Measurements from ENCODE around the gene PHLDA2.

The PHLDA2 gene, protein sequence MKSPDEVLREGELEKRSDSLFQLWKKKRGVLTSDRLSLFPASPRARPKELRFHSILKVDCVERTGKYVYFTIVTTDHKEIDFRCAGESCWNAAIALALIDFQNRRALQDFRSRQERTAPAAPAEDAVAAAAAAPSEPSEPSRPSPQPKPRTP

DNA sequence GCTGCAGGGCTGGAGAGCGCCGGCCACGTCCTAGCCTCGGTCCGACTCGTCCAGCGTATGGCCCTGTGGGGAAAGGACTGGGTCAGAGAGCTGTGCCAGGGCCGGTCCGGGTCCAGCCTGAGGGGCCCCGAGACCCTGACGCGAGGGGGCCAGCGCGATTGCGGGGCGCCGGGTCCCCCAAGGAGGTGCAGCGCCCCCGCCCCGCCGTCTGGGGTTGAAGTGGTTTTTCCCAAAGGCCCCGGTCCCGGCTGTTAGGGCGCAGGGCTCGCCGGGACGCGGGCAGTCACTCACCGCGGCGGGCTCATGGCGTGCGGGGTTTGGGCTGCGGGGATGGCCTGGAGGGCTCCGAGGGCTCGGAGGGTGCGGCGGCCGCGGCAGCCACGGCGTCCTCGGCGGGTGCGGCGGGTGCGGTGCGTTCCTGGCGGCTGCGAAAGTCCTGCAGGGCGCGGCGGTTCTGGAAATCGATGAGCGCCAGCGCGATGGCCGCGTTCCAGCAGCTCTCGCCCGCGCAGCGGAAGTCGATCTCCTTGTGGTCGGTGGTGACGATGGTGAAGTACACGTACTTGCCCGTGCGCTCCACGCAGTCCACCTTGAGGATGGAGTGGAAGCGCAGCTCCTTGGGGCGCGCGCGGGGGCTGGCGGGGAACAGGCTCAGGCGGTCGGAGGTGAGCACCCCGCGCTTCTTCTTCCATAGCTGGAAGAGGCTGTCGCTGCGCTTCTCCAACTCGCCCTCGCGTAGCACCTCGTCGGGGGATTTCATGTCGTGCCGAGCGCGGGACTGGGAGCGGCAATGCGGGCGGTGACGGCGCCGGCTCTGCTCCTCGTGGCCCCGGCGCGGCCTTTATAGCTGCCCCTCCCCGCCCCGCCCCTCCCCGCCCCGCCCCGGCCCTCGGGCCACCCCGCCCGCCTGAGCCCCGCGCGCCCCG lies at the start of gene PHLDA2:
Gene PHLDA2, minus strand, starts transcription at position 816 of the 926 bp plus-strand sequence. Its CDS starts 56 bp downstream, at position 760.
- DNase-seq (ENCODE audit: low read depth) = no peak

DNA sequence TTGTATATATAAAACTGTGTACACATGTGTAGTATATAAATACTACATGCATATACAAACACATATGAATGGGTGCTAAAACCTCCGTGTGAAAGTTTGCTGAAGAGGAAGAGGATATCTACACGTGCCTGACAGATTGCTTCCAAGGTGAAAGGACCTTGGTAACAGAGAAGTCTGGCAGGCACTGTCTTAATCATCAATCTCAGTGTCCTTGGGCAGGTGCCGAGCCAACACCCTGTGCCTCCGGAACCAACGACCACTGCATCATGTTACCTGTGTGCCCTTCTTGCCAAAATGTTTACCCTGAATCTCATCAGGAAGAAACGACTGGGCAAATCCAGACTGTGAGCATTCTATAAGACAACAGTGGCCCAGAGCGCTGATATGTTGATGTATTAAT lies 47.9 kb upstream of the PHLDA2 start:
- DNase-seq (ENCODE audit: low read depth) = no peak

DNA sequence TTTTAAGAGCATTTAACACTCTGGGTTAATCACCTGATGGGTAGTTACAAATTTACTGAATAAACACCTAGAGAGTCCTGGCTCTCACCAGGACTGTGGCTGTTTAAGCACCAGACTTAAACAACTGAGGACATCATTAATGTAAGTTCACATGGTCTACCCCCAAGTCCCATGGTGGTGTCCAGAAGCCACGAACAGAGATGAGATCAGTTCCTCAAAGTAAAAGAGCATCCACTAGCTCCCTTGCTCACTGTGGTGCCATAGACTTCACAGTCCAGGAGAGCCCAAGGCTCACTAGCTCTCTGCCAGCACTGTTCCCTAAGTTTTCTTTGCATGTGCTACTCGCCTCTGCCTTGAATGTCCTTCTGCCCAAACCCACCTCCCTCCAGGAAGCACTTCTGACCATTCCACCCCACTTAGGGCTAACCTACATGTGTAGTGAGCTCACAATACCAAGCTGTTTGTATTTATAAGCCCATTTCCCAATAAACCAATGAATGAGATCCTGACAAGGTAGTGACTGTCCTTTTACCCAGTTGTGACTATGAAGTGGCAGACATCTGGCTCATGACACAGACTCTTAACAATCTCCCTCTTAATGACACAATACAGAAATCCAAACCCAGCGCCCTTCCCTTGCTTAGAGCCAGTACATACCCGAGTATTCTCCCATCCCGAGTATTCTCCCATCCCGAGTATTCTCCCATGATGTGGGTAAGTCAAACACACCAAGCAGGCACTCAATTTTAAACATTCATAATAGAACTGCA lies 47.3 kb upstream of the PHLDA2 start:
- no peak for DNase-seq (ENCODE audit: low read depth)

DNA sequence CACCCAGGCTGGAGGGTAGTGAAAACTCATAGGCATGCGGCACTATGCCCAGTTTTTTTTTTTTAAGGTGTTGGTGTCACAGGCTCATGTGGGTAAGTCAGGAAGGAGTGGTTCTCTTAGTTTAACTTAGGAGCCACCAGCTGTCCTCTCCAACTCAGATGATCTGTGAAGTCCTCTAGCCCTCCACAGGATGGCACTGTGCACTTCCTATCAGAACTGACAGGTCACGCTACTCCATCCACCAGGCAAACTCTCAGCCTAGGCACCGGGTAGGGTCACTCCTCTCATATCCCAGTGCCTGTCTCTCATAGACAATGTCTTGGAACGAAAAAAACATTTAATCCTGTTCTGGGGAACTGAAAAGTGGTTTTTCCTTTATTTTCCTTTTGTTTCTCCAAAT lies 46.4 kb upstream of the PHLDA2 start:
- no peak for DNase-seq (ENCODE audit: low read depth)

DNA sequence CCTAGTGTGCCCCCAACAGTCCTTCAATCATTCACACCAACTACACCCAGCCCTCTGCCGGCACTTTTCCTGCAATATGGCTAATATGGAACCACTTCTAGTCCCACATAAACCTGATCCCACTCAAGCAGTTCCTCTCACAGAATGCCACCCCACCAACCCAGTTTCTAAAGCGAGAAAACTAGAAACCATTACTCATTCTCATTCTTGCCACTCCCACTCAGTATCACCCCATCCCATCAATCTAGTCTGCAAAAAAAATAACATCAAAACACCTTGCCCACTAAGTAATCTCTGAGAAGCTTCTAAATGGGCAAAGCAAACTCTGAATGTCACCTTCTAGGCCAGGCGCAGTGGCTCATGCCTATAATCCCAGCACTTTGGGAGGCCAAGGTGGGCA lies 45.1 kb upstream of the PHLDA2 start:
- DNase-seq (ENCODE audit: low read depth) = no peak

DNA sequence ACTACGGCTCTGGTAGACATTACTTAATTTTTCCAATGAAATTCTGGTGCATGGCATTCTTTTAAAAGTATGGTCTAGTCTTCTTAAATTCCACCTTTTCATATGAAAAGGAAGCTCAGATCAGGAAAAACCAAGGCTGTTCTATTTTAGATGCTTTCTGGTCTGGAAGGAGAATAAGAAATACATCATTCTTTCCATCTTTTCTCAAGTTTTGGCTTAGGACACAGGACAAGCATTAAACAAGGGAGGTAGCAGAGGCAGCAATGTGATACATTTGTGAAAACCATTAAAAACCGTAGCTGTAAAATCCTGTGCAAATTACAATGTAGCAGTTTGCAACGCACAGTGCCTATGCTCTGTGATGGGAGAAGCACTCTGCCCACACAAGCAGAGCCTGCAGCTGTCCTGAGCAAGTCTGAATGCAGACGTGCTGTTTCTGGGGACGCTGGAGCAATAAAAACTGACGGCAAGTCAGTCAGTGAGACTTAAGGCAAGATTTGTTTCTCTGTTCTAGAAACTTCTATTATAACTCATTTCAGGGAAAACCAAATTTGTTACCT lies 39.2 kb upstream of the PHLDA2 start:
- no peak for DNase-seq (ENCODE audit: low read depth)

DNA sequence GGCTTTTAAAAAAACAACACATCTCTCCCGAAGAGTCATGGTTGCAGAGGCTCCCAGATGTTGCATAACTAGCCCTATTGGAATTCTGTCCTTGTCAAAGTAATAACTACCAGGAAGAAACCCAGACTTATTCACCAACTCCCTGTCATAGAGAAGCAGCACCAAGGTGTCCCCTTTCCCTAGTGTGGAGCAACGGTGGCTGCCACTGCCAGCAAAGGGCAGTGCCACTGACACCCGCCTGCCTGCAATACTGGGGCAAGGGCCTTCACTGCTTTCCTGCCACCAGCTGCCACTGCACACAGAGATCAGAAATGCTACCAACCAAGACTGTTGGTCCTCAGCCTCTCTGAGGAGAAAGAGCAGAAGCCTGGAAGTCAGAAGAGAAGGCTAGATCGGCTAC lies 35.6 kb upstream of the PHLDA2 start:
- DNase-seq (ENCODE audit: low read depth) = no peak

DNA sequence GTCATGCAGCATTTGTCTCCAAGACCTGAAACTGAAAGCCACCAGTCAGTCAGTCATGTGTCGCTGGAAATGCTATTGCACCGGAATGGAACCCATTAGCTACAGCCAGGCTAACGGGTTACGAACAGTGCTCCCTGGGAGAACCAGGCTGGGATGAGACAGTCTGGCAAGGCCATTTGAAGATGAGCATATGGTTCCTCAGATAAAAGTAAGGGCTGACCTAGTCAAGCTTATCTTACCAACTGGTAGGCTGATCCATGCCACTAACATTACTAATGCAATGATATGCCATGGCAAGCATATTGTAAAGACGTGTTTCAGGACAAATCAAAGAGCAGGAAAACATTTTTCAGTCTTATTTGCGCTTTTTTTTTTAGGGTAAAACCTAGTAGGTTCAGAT lies 34.5 kb upstream of the PHLDA2 start:
- no peak for DNase-seq (ENCODE audit: low read depth)

DNA sequence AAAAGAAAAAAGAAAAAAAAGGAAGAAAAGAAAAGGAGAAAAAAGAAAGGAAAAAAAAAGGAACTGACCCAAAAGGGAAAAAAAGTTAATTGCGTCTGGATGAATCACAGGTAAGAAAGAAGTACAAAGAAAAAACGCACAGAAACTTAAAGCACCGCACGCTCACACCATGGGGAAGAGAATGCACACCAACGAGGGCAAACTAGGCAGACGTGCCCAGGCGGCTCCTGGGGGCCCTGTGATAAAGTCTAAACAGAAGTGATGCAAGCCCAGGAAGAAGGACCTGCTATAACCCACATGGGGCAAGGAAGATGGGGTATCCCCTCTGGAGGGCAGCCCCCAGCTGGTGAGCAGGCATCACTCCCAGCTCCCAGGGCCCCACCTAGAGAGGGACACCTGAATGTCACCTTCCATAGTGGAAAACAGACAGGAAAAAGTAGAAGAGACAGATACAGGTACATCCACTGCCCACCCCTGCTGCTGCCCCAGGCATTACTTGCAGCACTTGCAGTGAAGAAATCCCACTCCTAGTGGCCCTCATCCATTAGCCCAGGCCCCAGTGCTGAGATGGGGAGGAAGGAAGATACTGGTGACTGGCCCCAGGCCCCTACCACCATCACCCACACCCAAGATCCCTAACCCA lies 34.0 kb upstream of the PHLDA2 start:
- no peak for DNase-seq (ENCODE audit: low read depth)

DNA sequence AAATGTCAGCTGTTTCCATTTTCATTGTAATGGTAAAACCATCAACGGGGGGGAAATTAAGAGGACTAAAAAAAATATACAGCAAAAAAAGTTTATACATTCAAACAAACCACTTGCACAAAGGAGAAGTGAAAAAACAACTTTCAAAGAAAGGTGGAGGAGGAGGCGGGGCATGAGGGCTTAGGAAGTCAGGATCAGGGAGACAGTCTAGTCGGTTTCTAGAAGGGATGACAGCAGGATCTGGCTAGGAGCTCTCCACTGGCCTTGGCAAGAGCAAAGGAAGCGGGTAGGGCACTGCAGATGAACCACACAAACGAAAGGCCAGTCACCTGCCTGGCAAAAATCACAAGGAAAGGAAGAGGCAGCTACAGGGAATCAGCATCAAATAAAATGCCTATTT lies 31.9 kb upstream of the PHLDA2 start:
- no peak for DNase-seq (ENCODE audit: low read depth)

DNA sequence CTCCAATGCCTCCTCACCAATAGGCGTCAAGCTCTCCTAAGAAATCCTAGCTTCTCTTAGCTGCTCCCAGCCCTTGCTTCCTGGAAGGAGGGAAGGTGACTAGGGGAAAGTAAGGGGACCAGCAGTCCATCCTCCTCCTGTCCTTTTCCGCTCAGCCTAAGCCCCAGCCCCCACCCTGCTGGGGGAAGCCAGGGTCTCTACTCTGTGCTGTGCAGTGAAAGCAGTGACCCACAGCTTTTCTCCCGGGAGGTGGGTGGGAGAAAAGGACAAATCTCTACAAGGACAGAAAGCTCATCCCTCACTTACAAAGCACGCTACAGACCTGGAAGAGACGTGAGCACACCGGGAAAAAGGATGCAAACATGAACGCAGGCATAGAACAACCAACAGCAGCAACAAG lies 30.9 kb upstream of the PHLDA2 start:
- no peak for DNase-seq (ENCODE audit: low read depth)

DNA sequence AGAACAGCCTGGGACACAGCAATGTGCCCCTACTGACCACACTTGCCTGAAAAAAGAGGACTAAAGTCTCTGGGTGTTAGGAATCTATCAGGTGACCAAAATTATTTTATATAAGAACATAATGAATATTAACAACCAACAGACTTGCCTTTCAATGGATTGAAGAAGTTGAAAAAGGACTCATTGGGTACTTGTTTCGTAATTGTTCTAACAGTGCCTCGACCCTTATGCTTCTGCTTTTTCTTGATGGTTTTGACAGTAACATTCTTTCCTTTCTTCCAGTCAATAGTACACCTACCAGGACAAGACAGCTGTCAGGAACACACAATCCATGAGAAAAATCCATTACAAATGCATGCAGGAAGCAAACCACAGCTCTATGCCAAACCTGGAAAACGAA lies 29.0 kb upstream of the PHLDA2 start:
- no peak for DNase-seq (ENCODE audit: low read depth)

DNA sequence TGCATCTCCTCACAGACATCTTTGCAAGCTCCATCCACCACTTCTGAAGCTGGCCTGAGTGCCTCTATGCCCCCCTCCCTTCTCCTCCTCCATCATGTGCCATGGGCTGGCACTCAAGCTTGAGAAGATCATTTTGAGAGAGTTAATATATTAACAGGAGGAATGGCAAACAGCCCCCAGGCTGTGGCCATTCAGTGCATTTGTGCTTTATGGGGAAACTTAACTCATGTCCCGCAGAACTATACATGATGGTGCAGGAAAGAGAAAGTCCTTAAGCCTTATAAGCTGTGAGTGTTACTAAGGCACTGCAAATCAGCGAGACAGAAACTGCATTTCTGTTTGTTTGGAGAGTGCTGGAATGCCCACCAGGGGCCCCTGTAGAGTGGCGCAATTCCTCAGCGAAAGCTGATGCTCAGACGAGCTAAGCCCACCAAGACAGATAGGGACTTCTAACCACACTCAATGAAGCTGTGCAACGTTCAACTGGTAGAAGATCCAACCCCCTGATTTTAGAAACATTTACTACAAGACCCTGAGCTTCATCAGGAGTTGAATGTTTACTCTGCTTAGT lies 26.8 kb upstream of the PHLDA2 start:
- no peak for DNase-seq (ENCODE audit: low read depth)

DNA sequence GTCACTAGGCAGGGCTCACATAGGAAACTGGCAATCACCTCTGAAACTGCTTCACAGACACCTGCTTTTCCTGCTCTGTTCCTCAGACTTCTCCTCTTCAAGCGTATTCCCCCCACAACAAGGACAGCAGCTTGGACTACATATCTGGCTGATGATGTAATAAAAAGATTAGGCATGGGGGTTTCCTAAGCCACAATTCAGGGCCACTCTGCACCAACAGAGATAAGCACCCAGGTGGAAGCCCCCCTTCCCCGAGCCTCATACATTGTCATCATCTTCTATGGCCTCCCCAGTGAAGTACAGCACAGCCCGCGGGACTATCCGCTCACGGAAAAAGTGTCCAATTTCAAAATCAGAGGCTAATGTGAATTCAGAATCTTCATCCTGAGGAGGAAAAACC lies 25.0 kb upstream of the PHLDA2 start:
- DNase-seq (ENCODE audit: low read depth) = no peak

DNA sequence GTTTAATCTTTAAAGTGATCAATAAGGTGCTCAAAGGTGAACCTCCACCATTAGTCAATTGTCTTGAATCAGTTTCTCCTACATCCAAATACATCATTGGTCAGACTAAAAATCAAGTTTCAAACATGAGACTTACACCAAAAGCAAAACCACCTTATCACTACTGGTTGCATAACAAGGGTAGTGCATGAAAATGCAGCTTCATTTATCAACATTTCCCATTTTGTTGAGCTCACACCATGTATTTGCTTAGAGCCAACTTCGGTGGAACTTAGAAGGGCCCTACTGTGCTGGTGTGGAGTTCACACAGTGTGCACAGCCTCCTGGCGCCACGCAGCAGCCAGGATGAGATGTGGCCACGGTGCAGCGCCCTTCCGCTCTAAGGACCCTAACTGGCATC lies 23.1 kb upstream of the PHLDA2 start:
- no peak for DNase-seq (ENCODE audit: low read depth)

DNA sequence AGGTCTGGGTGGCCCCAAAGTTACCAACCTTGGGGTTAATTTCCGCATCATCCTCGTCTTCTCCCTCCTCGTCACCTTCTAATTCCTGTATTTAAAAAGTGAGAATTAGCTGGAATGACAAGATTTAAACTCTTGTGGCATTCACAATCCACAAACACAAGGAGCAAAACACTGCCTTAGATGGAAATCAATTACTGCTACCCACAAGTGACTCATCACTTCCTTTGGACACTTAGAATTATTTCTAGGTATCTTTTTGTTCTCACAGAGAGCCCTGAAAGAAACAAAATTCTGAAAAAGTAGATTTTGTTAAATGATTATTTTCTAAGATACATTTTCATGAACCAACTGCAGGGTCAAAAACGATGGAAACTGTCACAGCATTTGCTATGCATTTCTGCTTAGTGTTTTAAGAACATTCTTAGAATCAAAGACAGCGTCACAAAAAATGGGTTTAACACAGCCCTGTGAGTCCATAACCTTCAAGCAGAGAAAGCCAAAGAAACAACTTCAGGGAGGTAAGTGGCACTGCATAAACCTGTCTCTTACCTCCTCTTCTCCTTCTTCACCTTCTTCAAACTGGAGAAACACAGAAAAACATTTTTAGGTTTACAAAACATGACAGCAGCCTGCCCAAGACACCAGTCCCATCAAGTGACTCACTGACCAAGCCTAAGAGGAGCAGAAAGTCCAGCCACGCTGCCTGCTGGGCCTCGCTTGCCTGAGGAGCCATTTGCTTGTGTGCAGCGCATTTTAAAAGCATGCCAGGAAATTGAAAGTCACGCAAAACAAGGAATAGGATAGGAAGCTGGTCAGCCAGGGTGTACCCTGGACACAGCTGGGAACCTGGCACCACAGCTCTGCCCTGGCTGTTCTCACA lies 22.3 kb upstream of the PHLDA2 start:
- no peak for DNase-seq (ENCODE audit: low read depth)

DNA sequence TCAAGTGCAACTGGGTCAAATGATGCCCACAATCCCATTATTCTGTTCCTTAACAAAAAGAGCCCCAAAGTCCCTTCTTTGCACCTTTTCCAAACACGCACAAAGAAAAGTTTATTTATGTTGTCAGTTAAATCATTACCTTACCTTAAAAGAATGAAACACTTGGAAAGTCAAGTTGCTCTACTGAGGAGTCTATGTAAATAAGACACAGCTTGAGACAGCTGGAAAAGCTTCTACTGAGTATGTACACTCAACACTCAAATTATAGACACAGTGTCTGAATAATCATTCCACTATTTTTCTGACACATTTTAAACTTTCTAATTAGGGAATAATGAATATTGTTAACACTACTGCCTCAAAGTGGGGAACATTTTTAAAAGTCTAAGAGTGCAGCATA lies 21.6 kb upstream of the PHLDA2 start:
- DNase-seq (ENCODE audit: low read depth) = no peak

DNA sequence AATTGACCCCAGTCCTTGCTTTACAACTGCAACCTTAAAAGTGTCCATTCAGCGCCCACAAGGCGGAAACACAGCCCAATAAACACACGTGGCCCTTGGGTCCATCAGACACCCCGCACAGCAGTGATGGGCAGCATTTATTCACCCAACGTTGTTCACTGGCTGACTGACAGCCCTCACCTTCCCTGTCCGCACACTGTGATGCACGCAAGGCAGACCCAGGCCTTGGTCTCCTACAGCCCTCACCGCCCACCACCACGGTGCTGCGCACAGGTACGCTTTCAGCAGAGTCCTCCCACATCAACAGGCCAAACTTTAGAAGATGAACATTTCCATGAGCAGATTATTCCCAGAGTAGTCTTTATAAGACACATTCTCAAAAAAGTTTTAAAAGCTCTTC lies 20.7 kb upstream of the PHLDA2 start:
- DNase-seq (ENCODE audit: low read depth) = no peak

DNA sequence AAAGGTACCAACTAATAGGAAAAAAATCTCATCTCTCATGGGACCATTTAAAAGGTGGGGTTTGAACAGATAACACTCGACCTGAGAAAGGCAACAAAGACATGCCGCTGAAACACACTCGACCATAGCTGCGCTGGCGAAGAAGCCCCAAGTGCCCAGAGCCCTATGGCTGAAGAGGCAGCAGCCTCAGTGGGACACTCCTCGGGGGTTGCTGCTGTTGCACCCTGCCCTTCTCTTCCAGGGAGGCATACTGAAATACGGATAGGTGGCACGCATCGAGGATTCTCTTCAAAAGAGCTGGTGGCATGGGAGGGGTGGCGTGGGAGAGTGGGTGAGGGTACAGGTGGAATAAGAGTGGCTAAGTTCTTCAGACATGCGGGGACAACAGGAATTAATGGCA lies 18.5 kb upstream of the PHLDA2 start:
- DNase-seq (ENCODE audit: low read depth) = no peak

DNA sequence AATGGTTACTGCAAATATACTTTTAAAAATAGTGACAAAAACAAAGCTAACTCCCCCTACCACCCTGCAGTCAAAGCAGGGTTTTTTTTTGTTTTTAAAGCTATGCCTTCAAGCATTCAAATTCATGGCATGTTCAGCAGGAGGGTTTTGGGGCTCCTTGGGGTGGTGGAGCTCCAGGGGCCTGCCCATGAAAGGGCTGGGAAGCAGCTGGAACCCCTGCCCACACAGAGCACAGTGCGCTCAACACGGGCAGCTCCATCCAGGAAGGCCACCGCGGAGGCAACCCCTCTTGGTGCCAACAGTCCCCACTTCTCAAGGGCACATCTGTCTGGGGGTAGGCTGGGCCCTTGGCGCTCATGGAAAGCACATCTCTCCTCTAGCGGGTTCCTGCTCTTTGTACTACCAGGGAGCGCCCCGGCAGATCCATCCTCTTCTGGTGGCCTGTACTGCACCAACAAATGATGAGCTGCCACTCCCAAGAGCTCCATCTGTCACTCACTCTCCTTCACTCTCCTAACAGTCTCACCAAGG lies 16.6 kb upstream of the PHLDA2 start:
- no peak for DNase-seq (ENCODE audit: low read depth)
